Raji (cell line): ENCODE results near the gene RAD50.

Experiments
- POLR2A ChIP-seq: IDR thresholded peaks from 2 replicates; pipeline ENCODE4 v1.6.1; 2011; ENCODE audit warnings: low read depth, low read length, control low read depth; ENCODE audit not compliant: insufficient read depth

RAD50 gene

GRCh38 chr5:132549576-132549975 is 7.2 kb upstream of the RAD50 start:
- TF ChIP-seq POLR2A: no peak

GRCh38 chr5:132556153-132556762 is 519 bp upstream of the RAD50 start:
- TF ChIP-seq POLR2A: no peak

- TF ChIP-seq POLR2A: no peak
Observed at GRCh38 chr5:132557478-132558172, 848 bp downstream of the RAD50 start.

GRCh38 chr5:132559383-132560060 is 2.7 kb downstream of the RAD50 start:
- no peak for TF ChIP-seq POLR2A

- no peak for TF ChIP-seq POLR2A
Observed at GRCh38 chr5:132561601-132562000, 4.8 kb downstream of the RAD50 start.

GRCh38 chr5:132566657-132567056 is 9.9 kb downstream of the RAD50 start:
- TF ChIP-seq POLR2A: no peak

GRCh38 chr5:132576123-132576522 is 19.3 kb downstream of the RAD50 start:
- no peak for TF ChIP-seq POLR2A

- TF ChIP-seq POLR2A: no peak
Observed at GRCh38 chr5:132586063-132586462, 29.3 kb downstream of the RAD50 start.

GRCh38 chr5:132589467-132589866 is 32.7 kb downstream of the RAD50 start:
- TF ChIP-seq POLR2A: no peak

- TF ChIP-seq POLR2A: no peak
Observed at GRCh38 chr5:132591145-132591544, 34.4 kb downstream of the RAD50 start.

GRCh38 chr5:132592521-132592920 is 35.7 kb downstream of the RAD50 start:
- no peak for TF ChIP-seq POLR2A

GRCh38 chr5:132594170-132594569 is 37.4 kb downstream of the RAD50 start:
- TF ChIP-seq POLR2A: no peak

GRCh38 chr5:132595624-132596023 is 38.8 kb downstream of the RAD50 start:
- no peak for TF ChIP-seq POLR2A

GRCh38 chr5:132601071-132601728 is 44.4 kb downstream of the RAD50 start:
- TF ChIP-seq POLR2A: no peak

GRCh38 chr5:132607095-132607494 is 50.3 kb downstream of the RAD50 start:
- no peak for TF ChIP-seq POLR2A

GRCh38 chr5:132608107-132608506 is 51.3 kb downstream of the RAD50 start:
- no peak for TF ChIP-seq POLR2A
